ENCODE results near the gene SRPX.

The SRPX gene

GRCh38 chrX:38211891-38212635 is 8.6 kb downstream of the SRPX start:
- H3K4me3 ChIP-seq (ENCODE audit: low read depth, low read length), result no peak overlapping the region
- no peak for DNase-seq (ENCODE audit: low read depth)
- no peak for TF ChIP-seq CTCF (IDR thresholded peaks at IDR 0.05; ENCODE audit: insufficient read depth, low read depth, low read length, missing control alignments)

- DNase-seq (ENCODE audit: low read depth), result no peak
- no peak overlapping the region for H3K4me3 ChIP-seq (ENCODE audit: low read depth, low read length)
- no peak for TF ChIP-seq CTCF (IDR thresholded peaks at IDR 0.05; ENCODE audit: insufficient read depth, low read depth, low read length, missing control alignments)
Measured at GRCh38 chrX:38206542-38206941, 14.1 kb downstream of the SRPX start.

- TF ChIP-seq CTCF (IDR thresholded peaks at IDR 0.05; ENCODE audit: insufficient read depth, low read depth, low read length, missing control alignments), result no peak
- DNase-seq (ENCODE audit: low read depth), result no peak
- H3K4me3 ChIP-seq (ENCODE audit: low read depth, low read length), result no peak overlapping the region
Measured at GRCh38 chrX:38206036-38206435, 14.6 kb downstream of the SRPX start.

- no peak overlapping the region for H3K4me3 ChIP-seq (ENCODE audit: low read depth, low read length)
- peak; percentile 21 for DNase-seq (ENCODE audit: low read depth)
- no peak for TF ChIP-seq CTCF (IDR thresholded peaks at IDR 0.05; ENCODE audit: insufficient read depth, low read depth, low read length, missing control alignments)
Measured at GRCh38 chrX:38205039-38205438, 15.6 kb downstream of the SRPX start.

GRCh38 chrX:38192007-38192810 is 28.5 kb downstream of the SRPX start:
- TF ChIP-seq CTCF (IDR thresholded peaks at IDR 0.05; ENCODE audit: insufficient read depth, low read depth, low read length, missing control alignments), result peak; percentile 41
- no peak overlapping the region for H3K4me3 ChIP-seq (ENCODE audit: low read depth, low read length)
- peak; percentile 24 for DNase-seq (ENCODE audit: low read depth)

GRCh38 chrX:38189431-38190250 is 31.0 kb downstream of the SRPX start:
- H3K4me3 ChIP-seq (ENCODE audit: low read depth, low read length), result no peak overlapping the region
- peak; percentile 18 for DNase-seq (ENCODE audit: low read depth)
- TF ChIP-seq CTCF (IDR thresholded peaks at IDR 0.05; ENCODE audit: insufficient read depth, low read depth, low read length, missing control alignments), result no peak
